ENCODE measurements around the gene KLF9.
"Not testable (repeated sequence)": the region's sequence is repeated elsewhere in the genome, so short reads cannot be mapped to it uniquely, and the experiment has no call there.

KLF9 gene

DNA sequence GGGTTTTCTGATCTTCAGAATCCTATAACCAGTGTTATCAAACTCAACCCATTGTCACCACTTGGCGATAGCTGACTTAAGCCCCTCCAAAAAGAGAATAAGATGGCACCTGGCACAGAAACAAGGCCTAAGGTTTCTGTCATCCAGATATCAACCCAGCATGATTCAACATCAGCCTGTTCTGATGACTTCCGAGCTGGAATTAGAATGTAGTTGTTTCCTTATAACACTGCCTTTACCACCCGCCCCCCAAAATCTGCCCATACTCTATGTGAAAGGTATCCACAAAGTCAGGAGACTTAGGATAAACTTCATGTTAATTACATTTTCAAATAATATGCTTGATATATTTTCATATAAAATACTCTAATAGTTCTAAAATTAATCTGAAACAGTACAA, 5.2 kb downstream of the KLF9 start:
- DNase-seq (ENCODE audit: low read depth, low spot score) = no peak
- no peak overlapping the region for H3K4me3 ChIP-seq (ENCODE audit: low read length)

DNA sequence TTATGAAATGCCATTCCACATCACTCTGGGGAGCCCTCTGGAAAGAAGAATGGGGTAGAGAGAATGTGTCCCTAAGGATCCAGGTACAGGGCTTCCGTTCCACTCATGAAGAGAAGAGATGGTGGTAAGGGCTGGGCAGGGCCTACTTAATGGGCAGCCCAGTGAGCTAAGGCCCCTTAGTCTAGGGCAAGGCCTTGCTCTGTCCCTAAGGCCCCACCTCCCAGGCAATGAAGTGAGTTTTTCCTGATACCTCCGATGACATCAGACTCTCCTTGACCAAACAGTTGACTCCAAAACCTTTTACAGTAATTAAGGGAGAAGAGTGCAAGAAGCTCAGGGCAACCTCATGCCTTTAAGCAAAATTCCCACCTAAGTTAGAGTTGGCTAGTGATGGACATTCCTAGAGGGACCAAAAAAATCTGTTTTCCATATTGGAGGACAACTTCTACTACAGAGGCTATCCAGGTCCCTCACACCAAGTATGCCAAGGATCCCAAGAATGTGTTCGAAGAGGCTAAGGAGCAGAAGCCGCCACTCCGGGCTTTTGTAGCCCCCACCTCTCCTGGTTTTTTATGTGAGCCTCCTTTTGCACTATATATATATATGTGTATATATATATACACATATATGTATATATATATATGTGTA, 5.9 kb downstream of the KLF9 start:
- no peak for DNase-seq (ENCODE audit: low read depth, low spot score)
- H3K4me3 ChIP-seq (ENCODE audit: low read length) = no peak overlapping the region

DNA sequence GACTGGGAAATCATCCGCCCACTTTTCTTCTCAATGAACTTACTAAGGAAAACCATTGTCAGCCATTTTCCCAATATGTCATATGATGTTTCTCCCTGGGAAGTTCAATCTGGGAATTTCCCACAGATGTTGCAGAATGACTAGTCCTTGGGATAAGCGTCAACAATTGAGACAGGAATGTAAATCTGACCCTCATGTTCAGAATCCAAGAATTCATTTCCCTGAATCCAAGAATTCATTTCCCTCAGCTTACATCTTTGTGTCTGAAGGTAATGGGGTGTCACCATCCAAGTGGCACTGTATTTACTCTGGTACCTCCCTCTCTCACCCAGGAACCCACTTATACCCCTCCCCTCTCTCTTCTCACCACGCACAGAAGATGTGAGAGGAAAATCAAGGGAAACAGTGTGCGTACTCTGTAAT, 7.4 kb downstream of the KLF9 start:
- no peak for DNase-seq (ENCODE audit: low read depth, low spot score)
- no peak overlapping the region for H3K4me3 ChIP-seq (ENCODE audit: low read length)

DNA sequence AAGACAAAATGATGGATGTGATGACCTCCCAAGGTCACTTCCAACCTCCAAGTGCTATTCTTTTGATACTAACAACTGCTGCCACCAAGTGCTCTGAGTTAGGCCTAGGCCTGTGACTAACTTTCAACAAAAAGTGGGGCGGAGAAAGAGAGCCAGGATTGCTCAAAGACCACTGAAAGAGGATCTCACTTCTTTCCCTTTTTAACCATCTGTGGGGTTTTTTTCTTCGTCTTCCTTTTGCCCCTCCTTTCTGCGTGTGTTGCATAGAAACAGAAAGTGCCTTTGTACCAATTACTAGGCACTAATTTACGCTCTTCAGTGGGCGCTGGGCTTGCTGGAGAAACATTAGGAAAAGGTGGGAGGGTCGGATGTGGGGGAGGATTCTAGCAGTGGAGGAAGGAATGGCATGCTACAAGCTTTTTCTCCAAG, 8.0 kb downstream of the KLF9 start:
- H3K4me3 ChIP-seq (ENCODE audit: low read length) = no peak overlapping the region
- DNase-seq (ENCODE audit: low read depth, low spot score) = no peak

DNA sequence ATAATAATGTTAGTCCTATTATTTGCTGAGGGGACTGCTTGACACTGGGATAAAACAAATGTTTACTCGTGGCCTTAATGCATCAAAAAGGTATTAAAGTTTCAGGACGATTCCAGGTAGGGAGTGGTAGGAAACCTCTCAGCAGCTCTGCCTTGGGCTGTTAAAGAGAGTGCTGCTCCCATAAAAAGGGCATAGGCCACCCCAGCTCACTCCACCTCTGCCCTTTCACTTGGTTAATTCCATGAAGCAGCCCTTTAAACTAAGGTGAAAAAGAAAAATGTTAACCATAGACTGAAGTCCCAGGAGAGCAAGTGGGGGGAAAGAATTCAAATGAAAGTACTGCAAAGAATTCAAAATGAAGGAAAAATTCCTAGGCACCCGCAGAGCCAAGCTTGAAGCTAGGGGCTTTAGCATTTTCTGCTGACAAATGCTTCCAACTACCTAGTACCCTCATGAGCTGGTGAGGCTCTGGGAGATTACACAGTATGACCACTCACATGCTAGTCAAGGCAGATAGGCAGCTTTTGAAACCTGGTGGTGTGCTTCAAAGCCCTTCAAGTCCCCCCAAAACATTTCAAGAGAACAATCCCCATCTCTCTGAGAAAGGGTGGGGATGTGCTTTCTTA, 8.5 kb downstream of the KLF9 start:
- DNase-seq (ENCODE audit: low read depth, low spot score) = no peak
- no peak overlapping the region for H3K4me3 ChIP-seq (ENCODE audit: low read length)

DNA sequence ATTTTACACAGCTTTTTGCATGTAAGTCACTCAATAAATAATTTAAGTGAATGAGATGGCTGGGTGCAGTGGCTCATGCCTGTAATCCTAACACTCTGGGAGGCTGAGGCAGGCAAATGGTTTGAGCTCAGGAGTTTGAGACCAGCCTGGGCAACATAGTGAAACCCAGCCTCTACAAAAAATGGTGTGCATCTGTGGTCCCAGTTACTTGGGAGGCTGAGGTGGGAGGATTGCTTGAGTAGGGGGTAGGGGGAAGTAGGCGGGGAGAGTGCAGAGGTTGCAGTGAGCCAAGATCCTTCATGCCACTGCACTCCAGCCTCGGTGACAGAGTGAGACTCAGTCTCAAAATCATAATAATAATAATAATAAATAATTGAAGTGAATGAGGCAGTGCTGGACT, 10.2 kb downstream of the KLF9 start:
- DNase-seq (ENCODE audit: low read depth, low spot score) = no peak
- H3K4me3 ChIP-seq (ENCODE audit: low read length) = no peak overlapping the region

DNA sequence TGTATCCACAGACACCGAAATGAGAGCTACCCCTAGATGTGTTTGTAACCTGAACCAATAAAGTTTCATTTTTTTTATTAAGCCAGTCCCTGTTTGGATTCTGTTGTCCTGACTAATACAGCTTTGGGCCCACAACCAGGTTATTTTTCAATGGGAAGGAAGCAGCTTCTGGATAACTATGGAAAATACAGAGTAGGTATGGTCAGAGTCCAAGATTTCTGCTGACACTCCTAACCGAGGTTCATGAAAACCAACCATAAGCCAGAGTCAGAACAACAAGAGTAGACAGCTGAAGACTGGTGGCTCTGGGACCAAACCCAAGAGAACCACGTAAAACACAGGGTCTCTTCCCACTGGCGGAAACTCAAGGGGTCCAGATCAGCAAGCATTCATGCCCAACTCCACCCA, 10.8 kb downstream of the KLF9 start:
- no peak for DNase-seq (ENCODE audit: low read depth, low spot score)
- H3K4me3 ChIP-seq (ENCODE audit: low read length) = no peak overlapping the region

DNA sequence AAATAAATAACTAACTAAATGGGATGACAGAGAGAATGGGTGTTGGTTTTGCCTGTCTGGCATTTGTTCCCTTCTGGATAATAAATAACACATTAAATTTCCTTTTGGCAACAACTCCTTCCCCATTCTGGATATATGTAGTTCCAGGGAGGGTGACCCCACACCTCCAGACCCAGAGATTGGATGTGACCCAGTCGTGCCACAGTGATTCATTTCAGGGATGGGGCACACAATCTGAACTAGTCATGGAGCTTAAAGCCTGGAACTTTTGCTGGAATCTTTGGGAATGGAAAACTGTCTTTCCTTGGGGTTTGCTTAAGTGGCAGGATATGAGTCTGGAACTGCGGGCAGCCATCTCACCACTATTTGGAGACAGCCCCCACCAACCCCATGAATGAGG, 11.3 kb downstream of the KLF9 start:
- DNase-seq (ENCODE audit: low read depth, low spot score) = no peak
- H3K4me3 ChIP-seq (ENCODE audit: low read length) = no peak overlapping the region

DNA sequence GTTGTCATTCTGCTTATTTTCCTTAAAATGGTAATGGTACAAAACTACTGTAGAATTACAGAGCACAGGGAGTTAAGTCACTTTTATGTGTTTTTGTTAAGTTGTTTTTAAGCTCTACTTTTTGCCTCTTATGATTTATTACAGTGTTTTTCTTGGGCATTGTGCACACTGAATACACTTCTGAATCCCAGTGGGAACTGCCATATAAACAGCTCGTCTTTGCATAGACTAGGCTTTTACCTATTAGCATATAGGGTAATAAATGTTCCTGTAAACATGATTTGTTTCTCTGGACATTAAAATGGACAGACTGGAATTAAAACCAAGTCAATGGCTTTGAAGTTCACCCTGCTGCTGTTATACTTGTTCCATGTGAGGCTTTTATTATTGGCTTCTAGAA, 12.2 kb downstream of the KLF9 start:
- H3K4me3 ChIP-seq (ENCODE audit: low read length) = no peak overlapping the region
- no peak for DNase-seq (ENCODE audit: low read depth, low spot score)

DNA sequence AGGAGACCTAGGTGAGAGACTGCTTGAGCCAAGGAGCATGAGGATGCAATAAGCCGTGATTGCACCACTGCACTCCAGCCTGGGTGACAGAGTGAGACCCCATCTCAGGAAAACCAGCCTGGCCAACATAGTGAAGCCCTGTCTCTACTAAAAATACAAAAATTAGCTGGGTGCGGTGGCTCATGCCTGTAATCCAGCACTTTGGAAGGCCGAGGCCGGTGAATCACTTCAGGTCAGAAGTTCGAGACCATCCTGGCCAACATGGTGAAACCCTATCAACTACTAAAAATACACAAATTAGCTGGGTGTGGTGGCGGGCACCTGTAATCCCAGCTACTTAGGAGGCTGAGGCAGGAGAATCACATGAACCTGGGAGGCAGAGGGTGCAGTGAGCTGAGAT, 13.2 kb downstream of the KLF9 start:
- not testable (repeated sequence) for DNase-seq (ENCODE audit: low read depth, low spot score); H3K4me3 ChIP-seq (ENCODE audit: low read length)

DNA sequence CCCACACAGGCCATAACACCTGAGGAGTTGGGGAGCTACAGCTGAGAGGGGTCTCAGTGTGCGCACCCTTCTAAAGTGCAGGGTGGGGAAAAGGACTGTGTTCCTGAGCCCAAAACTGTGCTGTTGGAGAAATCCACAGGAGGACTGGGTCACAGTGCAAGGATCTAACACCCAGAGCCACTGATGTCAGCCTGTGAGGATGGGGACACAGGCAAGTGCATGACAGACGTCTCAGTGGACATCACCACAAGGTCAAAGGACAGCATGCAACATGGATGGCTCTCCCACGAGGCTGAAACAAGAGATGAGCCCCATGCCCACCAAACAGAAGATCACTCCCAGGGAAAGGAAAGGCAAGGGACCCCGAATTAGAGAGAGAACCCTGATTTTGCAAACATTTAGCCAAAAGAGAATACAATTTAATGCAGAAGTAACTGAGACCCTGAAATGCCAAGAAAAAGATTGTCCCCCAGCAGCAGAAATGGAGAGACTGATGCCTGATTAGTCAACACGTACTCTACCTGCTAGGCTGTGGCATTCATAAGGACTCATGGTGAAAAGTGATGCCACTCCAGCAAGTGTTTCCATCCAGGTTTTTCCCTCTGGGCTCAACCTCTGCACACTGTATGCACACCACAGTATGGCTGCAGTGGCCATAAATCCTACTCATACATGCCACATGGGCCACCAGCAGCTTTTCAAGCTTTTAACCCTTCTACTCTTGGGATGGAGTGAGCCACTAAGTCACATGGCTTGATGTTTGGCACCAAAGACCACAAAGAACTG, 14.2 kb downstream of the KLF9 start:
- no peak overlapping the region for H3K4me3 ChIP-seq (ENCODE audit: low read length)
- no peak for DNase-seq (ENCODE audit: low read depth, low spot score)

DNA sequence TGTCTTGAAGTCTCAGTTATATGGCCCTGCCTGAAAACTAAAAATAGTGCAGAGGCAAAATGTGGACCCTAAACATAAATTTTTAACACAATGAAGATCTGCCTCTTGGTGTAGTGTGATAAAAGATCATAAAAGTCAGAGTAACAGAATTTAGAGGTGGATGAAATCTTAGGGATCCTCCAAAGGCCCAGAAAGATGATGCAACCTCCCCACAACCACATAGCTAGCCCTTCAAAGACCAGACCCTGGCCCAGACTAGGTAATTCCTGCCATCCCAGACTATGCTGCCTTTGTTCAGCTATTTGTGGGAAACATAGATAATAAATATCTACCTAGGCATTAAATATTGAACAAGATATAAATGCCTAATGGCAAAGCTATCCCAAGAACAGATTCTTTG, 15.3 kb downstream of the KLF9 start:
- no peak for DNase-seq (ENCODE audit: low read depth, low spot score)
- H3K4me3 ChIP-seq (ENCODE audit: low read length) = no peak overlapping the region

DNA sequence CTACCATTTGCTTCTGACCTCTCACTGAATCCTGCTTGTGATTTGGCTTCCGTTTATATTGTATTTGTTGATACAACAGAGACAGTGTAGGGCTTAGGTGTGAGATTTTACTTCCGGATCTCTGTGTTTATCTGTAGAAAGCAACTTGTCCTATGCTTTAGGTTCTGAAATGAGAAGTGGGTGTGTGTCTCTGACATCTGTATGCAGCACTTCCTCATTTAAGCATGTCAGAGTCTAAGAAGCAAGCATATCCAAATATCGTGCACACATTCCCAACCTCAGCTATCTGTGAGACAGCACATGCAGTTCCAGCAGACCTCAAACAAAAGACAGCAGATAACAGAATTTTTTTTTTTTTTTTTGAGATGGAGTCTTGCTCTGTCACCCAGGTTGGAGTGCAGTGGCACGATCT, 16.3 kb downstream of the KLF9 start:
- DNase-seq (ENCODE audit: low read depth, low spot score) = no peak
- H3K4me3 ChIP-seq (ENCODE audit: low read length) = no peak overlapping the region

DNA sequence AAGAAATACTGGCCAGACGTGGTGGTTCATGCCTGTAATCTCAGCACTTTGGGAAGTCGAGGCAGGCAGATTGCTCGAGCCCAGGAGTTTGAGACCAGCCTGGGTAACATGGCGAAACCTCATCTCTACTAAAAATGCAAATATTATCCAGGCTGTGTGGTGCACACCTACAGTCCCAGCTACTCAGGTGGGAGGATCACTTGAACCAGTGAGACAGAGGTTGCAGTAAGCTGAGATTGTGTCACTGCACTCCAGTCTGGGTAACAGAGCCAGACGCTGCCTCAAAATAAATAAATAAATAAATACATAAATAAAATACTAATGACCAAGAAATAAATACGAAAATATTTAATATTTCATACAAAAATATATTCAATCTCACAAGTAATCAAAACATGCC, 18.8 kb downstream of the KLF9 start:
- H3K4me3 ChIP-seq (ENCODE audit: low read length) = no peak overlapping the region
- no peak for DNase-seq (ENCODE audit: low read depth, low spot score)

DNA sequence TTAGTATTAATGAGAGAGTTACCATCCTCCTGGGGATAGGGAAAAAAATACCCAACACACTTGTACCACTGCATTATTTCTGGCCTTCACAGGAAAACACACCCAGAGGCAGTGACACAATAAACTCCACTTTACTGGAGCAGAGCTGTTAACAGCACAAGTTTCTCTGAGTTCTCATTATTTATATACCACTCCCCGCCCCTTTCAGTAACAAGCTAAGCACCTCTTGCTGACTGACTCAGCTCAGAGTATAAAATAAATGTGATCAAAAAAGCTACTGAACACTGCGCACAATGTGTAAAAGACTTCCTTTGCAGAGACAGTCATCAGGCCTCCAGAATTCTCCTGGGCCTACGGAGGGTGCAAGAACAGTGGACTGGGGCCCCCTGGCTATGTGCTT, 21.6 kb downstream of the KLF9 start:
- no peak for DNase-seq (ENCODE audit: low read depth, low spot score)
- no peak overlapping the region for H3K4me3 ChIP-seq (ENCODE audit: low read length)

DNA sequence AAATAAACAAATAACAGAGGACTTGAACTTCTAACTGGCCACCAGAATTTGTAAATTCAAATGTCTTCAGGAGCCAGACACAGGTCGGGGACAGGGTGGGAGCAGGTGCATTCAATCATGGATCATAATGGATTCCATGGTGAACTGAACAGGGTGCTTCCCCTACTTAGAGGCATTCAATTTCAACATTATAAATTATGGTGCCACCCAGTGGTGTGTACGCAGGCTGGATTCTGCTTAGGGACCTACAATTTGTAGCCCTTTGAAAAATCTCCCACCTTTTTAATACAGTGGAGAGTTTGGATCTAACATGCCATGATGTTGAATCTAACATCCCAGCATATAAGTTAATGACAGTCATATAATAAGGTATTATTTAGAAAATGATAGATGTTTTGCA, 22.3 kb downstream of the KLF9 start:
- H3K4me3 ChIP-seq (ENCODE audit: low read length) = no peak overlapping the region
- no peak for DNase-seq (ENCODE audit: low read depth, low spot score)

DNA sequence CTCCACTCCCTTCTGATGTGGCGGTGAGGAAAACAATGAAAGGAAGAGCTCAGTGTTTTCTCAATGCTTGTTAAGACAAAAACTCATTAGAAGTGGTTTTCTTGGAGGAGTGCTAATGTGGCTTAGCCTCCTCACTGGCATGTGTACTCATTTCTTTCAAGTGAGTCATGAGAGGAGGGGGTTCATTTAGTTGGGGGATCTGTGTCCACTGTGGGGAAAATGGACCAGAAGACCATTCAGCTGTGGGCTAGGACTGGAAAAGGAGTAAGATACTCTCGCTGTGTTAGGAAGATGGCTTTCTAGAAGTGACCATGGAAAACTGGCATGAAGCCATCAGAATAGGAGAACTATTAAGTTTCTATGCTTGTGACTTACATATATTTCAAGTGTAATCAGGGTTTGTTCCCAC, 23.5 kb downstream of the KLF9 start:
- no peak overlapping the region for H3K4me3 ChIP-seq (ENCODE audit: low read length)
- DNase-seq (ENCODE audit: low read depth, low spot score) = no peak

DNA sequence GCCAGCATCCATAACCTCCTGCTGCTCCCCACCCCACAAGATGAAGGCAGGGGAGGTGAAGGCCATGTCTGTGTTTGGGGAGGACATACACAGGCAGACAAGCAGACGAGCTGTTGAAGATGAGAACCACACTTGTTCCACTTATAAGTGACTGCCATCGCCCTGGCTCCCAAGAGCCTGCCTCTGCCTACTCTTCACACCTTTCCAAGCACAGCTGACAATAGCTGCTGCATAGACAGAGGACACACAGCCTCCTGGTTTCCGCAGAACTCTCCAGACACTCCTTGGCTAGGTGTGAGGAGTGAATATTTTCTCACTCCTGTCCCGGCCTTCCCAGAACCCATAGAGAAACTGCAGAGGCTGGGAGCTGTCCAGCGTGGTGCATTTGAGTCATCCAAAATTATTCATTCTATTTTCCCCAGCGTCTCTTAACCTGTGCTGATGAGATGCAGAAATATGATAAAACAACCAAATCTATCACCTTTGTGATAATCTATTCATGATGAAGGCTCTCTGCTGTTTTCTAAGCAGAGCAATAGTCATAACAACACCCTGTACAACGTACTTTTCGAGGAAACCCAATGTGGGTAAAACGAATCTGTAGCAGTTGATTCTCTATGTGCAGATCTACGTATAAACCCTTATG, 24.7 kb downstream of the KLF9 start:
- DNase-seq (ENCODE audit: low read depth, low spot score) = no peak

DNA sequence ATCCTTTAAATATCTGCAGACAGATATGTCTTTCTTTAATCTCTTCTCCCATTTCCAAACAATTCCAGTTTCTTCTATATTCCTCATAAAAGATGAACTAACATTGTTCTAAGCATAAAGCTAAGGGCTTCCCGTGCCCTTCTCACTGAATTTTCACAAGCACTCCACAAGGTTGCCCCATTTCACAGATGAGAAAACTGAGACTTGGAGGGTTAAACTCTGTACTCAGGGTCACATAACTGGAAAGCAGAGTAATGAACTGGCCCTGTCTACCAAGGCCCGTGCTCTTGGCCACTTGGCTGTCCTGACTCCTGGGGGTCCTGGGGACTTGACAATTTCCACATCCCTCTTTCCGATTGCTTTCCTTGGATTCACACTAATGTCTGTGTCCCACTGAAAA, 25.3 kb downstream of the KLF9 start:
- no peak overlapping the region for H3K4me3 ChIP-seq (ENCODE audit: low read length)
- DNase-seq (ENCODE audit: low read depth, low spot score) = no peak

More for the DNA sequence above, 24.7 kb downstream of the KLF9 start:
- H3K4me3 ChIP-seq (ENCODE audit: low read length) = no peak overlapping the region

DNA sequence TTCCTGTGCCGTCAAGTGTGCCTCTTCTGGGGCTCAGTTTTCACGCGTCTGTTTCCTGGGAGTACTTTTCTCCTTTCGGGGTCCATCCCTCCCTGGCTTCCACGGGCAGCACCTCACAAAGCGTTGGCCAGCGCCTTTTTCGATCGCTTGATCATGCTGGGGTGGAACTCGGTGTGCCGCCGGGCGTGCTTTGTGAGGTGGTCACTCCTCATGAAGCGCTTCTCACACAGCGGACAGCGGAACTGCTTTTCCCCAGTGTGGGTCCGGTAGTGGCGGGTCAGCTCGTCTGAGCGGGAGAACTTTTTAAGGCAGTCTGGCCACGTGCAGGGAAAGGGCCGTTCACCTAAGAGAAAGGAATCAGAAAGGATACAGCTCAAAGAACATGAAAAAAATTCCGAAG, 26.8 kb downstream of the KLF9 start:
- no peak for DNase-seq (ENCODE audit: low read depth, low spot score)
- no peak overlapping the region for H3K4me3 ChIP-seq (ENCODE audit: low read length)
